BLaER1 treated with 17β-estradiol and CSF1 and Interleukin-3, amounts not matched to agents 10 nM and 100 nM (cell line): ENCODE data around the gene GAPDHS.

ENCODE experiments used
- H3K27ac ChIP-seq, 11 experiments: shearing (Covaris generic); formaldehyde crosslinking; 2 replicates each; pipeline ENCODE4 v1.8.1; 2022
- H3K27me3 ChIP-seq, 11 experiments: shearing (Covaris generic); formaldehyde crosslinking; 2 replicates each; pipeline ENCODE4 v1.8.1; 2022
- H3K36me3 ChIP-seq, 11 experiments: shearing (Covaris generic); formaldehyde crosslinking; 2 replicates each; pipeline ENCODE4 v1.8.1; 2022
- H3K4me1 ChIP-seq, 10 experiments: shearing (Covaris generic); formaldehyde crosslinking; 2 replicates each; pipeline ENCODE4 v1.8.1; 2022
- H3K4me2 ChIP-seq, 11 experiments: shearing (Covaris generic); formaldehyde crosslinking; 2 replicates each; pipeline ENCODE4 v1.8.1; 2022
- H3K4me3 ChIP-seq, 10 experiments: shearing (Covaris generic); formaldehyde crosslinking; 2 replicates each; pipeline ENCODE4 v1.8.1; 2022
- H3K9ac ChIP-seq, 11 experiments: shearing (Covaris generic); formaldehyde crosslinking; 2 replicates each; pipeline ENCODE4 v1.8.1; 2022
- H3K9me3 ChIP-seq, 11 experiments: shearing (Covaris generic); formaldehyde crosslinking; replicated peaks in 1 of 11; 2 replicates each; pipeline ENCODE4 v1.8.1; 2022
- H4K20me1 ChIP-seq, 11 experiments: shearing (Covaris generic); formaldehyde crosslinking; 2 replicates each; pipeline ENCODE4 v1.8.1; 2022
- Cebpa-rat ChIP-seq, 11 experiments: shearing (Covaris generic); IDR thresholded peaks; 2 replicates each; pipeline ENCODE4 v1.8.1; 2022

GAPDHS gene

DNA sequence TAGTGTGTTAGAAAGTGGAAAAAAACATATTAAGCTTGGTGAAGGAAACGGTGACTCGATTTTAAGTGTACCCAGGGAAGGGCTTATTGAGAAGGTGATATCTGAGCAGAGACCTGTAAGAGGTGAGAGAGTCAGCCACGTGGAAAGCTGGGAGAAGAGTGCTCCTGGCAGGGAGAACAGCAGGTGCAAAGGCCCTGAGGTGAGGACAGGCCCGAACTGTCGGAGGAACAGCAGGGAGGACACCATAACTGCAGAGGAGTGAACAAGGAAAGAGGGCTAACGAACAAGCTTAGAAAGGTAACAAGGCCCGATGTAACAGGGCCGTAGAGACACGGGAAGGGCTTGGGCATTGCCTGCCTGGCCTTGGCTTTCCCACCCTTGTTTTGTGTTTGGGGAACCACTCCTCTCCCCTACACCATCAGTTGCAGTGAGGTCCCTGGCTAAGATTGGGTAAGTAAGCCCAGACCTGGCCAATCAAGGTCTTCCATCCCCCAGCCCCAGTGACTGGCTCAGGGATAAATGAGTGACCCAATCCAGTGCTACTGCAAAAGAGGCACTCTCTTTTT is 22.9 kb downstream of the GAPDHS start:
- Histone ChIP-seq H3K4me1 (peaks cover 14 to 25% (median 19%) of the 10 kb centered on the region in 10 experiments), H3K27ac (no peak overlapping the region), H3K27me3 (peaks cover 0 to 6% (median 0%) of the 10 kb centered on the region in 11 experiments; a peak in 4 of 22 replicates), H3K4me3 (no peak overlapping the region), H3K9me3 (no peaks in the 10 kb centered on the region), H3K36me3 (peaks cover 0 to 7% (median 0%) of the 10 kb centered on the region in 11 experiments; a peak in 3 of 22 replicates), H3K9ac (no peak overlapping the region), H4K20me1 (peaks cover 0 to 43% (median 0%) of the 10 kb centered on the region in 11 experiments; a peak in 7 of 22 replicates), H3K4me2 (no peak overlapping the region)
- no peak for TF ChIP-seq Cebpa-rat (IDR thresholded peaks at IDR 0.05)

- Histone ChIP-seq H4K20me1 (peaks cover 0 to 34% (median 0%) of the 10 kb centered on the region in 11 experiments; a peak in 6 of 22 replicates), H3K9ac (no peak overlapping the region), H3K4me1 (peaks cover 14 to 25% (median 19%) of the 10 kb centered on the region in 10 experiments), H3K27me3 (peaks cover 0 to 6% (median 0%) of the 10 kb centered on the region in 11 experiments; a peak in 4 of 22 replicates), H3K4me2 (peak overlapping the region in 9 of 11 experiments; percentile 22 to 84 (median 66); a peak in 13 of 22 replicates), H3K27ac (no peak overlapping the region), H3K4me3 (no peak overlapping the region), H3K9me3 (no peaks in the 10 kb centered on the region), H3K36me3 (no peaks in the 10 kb centered on the region)
- no peak for TF ChIP-seq Cebpa-rat (IDR thresholded peaks at IDR 0.05)
These were observed 23.7 kb downstream of the GAPDHS start for GRCh38 chr19:35556846-35557538.

- H3K27me3 ChIP-seq: peaks cover 0 to 6% (median 0%) of the 10 kb centered on the region in 11 experiments; a peak in 4 of 22 replicates
- H4K20me1 ChIP-seq: peaks cover 0 to 28% (median 0%) of the 10 kb centered on the region in 11 experiments; a peak in 6 of 22 replicates
- H3K4me1 ChIP-seq: peaks cover 14 to 25% (median 19%) of the 10 kb centered on the region in 10 experiments
- no peak overlapping the region for H3K27ac ChIP-seq
- H3K9me3 ChIP-seq: no peaks in the 10 kb centered on the region
- no peak overlapping the region for H3K9ac ChIP-seq
- peak overlapping the region in 8 of 10 experiments; percentile 21 to 58 (median 36); a peak in 9 of 20 replicates for H3K4me3 ChIP-seq
- no peak for TF ChIP-seq Cebpa-rat (IDR thresholded peaks at IDR 0.05)
- no peaks in the 10 kb centered on the region for H3K36me3 ChIP-seq
- H3K4me2 ChIP-seq: peak overlapping the region; percentile 57 to 84 (median 78)
These were observed 24.5 kb downstream of the GAPDHS start for GRCh38 chr19:35557539-35558399.

DNA sequence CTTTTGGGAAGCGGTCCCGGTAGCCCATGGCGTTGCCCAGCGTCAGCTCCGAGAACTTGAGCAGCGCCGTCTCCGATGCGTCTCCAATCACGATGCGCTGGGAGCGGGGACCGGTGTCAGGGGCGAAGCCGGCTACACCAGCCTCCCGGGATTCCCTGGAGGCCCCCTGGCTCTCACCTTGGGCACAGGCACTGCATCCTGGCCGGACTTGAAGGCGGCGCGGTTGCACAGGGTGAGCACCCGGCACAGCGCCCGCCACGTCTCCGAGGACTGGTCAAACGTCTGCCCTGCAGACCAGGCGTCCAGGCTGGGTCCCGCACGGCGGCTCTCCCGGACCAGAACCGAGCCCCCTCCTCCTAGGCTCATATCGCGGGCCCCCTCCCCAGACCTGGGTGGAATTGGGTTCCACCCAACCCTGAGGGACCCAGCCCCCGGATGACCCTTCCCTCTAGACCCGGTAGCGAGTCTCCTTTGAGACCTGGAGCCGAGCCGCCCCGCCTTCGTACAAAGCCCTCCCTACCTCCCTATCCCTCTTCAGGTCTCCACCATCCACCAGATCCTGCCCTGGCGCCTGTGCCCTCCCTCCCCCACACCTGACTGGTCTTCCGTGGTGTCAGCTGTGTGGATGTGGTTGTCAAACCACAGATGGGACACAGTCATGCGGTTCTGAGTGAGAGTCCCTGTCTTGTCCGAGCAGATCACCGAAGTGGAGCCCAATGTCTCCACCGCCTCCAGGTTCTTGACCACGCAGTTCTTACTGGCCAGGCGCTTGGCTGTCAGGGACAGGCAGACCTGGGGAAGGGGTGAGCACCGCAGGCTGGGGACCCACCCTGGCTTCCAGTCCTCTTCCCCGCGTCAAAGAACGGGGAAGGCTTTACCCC is 25.4 kb downstream of the GAPDHS start:
- Histone ChIP-seq H3K36me3 (no peaks in the 10 kb centered on the region), H4K20me1 (peaks cover 0 to 22% (median 0%) of the 10 kb centered on the region in 11 experiments; a peak in 6 of 22 replicates), H3K9ac (no peak overlapping the region), H3K4me2 (peak overlapping the region; percentile 57 to 84 (median 78)), H3K4me3 (peak overlapping the region in 3 of 10 experiments; percentile 31 to 58 (median 37); a peak in 4 of 20 replicates), H3K27me3 (peaks cover 0 to 6% (median 0%) of the 10 kb centered on the region in 11 experiments; a peak in 4 of 22 replicates), H3K4me1 (peaks cover 14 to 25% (median 19%) of the 10 kb centered on the region in 10 experiments), H3K9me3 (no peaks in the 10 kb centered on the region), H3K27ac (no peak overlapping the region)
- TF ChIP-seq Cebpa-rat (IDR thresholded peaks at IDR 0.05): no peak

DNA sequence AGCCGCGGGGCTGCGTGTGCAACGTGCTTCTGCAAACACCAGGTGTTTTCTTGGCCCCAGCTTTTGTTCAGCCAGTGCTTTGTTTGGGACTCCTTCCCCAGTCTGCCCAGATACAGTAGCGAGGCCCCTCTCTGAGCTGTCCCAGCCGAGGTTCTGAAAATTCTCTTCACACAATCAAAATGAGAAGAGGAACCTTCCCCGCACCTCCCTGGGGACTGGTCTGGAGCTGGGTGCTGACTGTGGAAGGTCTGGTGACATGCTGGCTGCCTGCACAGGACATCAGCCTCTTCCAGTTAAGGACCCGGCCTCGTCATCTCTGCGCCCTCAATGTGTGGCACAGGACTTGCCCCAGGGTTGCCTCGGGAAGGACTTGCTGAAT is 26.0 kb downstream of the GAPDHS start:
- Histone ChIP-seq H3K27ac (no peak overlapping the region), H3K9me3 (no peaks in the 10 kb centered on the region), H3K4me3 (no peak overlapping the region), H4K20me1 (peaks cover 0 to 17% (median 0%) of the 10 kb centered on the region in 11 experiments; a peak in 5 of 22 replicates), H3K4me1 (peaks cover 14 to 25% (median 19%) of the 10 kb centered on the region in 10 experiments), H3K36me3 (no peaks in the 10 kb centered on the region), H3K27me3 (peaks cover 0 to 6% (median 0%) of the 10 kb centered on the region in 11 experiments; a peak in 4 of 22 replicates), H3K4me2 (peak overlapping the region; percentile 57 to 84 (median 78)), H3K9ac (no peak overlapping the region)
- no peak for TF ChIP-seq Cebpa-rat (IDR thresholded peaks at IDR 0.05)

- Histone ChIP-seq H3K27ac (no peak overlapping the region), H3K4me3 (no peak overlapping the region), H3K4me2 (peak overlapping the region in 6 of 11 experiments; percentile 57 to 82 (median 76); a peak in 6 of 22 replicates), H3K4me1 (peaks cover 14 to 25% (median 19%) of the 10 kb centered on the region in 10 experiments), H4K20me1 (peaks cover 0 to 17% (median 0%) of the 10 kb centered on the region in 11 experiments; a peak in 5 of 22 replicates), H3K36me3 (no peaks in the 10 kb centered on the region), H3K9me3 (no peaks in the 10 kb centered on the region), H3K27me3 (peaks cover 0 to 6% (median 0%) of the 10 kb centered on the region in 11 experiments; a peak in 4 of 22 replicates), H3K9ac (no peak overlapping the region)
- TF ChIP-seq Cebpa-rat (IDR thresholded peaks at IDR 0.05): no peak
These were observed 26.5 kb downstream of the GAPDHS start for GRCh38 chr19:35559781-35560180.

DNA sequence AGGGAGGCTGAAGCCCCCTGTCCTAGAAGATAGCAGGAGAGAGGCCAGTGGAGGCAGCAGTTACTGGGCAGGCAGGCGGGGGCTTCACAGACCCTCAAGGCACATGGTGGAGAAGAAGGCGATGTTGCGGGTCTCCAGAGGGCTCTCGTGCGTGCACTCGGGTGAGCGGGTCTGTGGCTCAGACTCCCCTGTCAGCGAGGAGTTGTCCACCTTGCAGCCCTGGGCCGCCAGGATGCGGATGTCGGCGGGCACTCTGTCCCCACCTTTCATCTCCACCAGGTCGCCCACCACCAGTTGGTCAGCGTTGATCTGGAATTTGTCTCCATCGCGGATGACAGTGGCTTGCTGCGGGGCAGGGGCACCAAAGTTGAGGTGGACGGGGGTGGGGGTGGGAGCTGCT is 27.0 kb downstream of the GAPDHS start:
- peaks cover 14 to 25% (median 19%) of the 10 kb centered on the region in 10 experiments for H3K4me1 ChIP-seq
- TF ChIP-seq Cebpa-rat (IDR thresholded peaks at IDR 0.05): no peak
- no peak overlapping the region for H3K4me3 ChIP-seq
- H4K20me1 ChIP-seq: peaks cover 0 to 17% (median 0%) of the 10 kb centered on the region in 11 experiments; a peak in 5 of 22 replicates
- H3K9ac ChIP-seq: no peak overlapping the region
- no peaks in the 10 kb centered on the region for H3K9me3 ChIP-seq
- H3K36me3 ChIP-seq: no peaks in the 10 kb centered on the region
- peaks cover 0 to 6% (median 0%) of the 10 kb centered on the region in 11 experiments; a peak in 4 of 22 replicates for H3K27me3 ChIP-seq
- no peak overlapping the region for H3K27ac ChIP-seq
- no peak overlapping the region for H3K4me2 ChIP-seq

DNA sequence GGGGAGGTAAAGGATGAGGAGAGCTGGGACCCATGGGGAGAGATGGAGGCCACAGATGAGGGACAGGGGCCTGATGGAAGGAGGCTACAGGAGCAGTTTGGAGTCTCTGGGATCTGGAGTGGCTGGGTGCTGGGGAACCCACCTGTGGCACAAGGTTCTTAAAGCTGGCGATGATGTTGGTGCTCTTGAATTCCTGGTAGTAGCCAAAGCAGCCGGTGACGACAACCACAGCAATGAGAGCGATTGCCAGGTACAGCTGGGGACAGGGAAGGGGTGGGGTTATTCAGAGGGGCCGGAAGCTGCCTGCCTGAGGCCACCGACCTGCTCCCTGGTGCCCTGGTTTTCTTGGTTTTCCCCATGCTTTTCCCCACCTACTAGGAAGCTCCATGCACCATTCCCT is 27.4 kb downstream of the GAPDHS start:
- H3K4me1 ChIP-seq: peaks cover 14 to 24% (median 19%) of the 10 kb centered on the region in 10 experiments
- no peak for TF ChIP-seq Cebpa-rat (IDR thresholded peaks at IDR 0.05)
- no peak overlapping the region for H3K4me2 ChIP-seq
- no peak overlapping the region for H3K4me3 ChIP-seq
- no peaks in the 10 kb centered on the region for H3K9me3 ChIP-seq
- peaks cover 0 to 17% (median 0%) of the 10 kb centered on the region in 11 experiments; a peak in 5 of 22 replicates for H4K20me1 ChIP-seq
- peaks cover 0 to 6% (median 0%) of the 10 kb centered on the region in 11 experiments; a peak in 4 of 22 replicates for H3K27me3 ChIP-seq
- H3K27ac ChIP-seq: no peak overlapping the region
- H3K36me3 ChIP-seq: no peaks in the 10 kb centered on the region
- H3K9ac ChIP-seq: no peak overlapping the region
